HepG2 (cell line): ENCODE measurements around the gene PARD3.

Source experiments
- CTCF ChIP-seq: sonication (generic); formaldehyde crosslinking; IDR thresholded peaks from 2 replicates; pipeline ENCODE4 v1.5.0; 2020; ENCODE audit warnings: mild to moderate bottlenecking, missing genetic modification reagents, moderate library complexity
- EP300 ChIP-seq, 3 experiments: sonication (generic) in 1 of 3; formaldehyde crosslinking in 1 of 3; IDR thresholded peaks; 2 replicates each; pipeline versions ENCODE4 v1.5.1 to v1.6.1; 2011 to 2020; ENCODE audit warnings: low read depth in 2 of 3, low read length in 2 of 3, borderline replicate concordance in 1 of 3, improper control_type of control experiment in 1 of 3, mild to moderate bottlenecking in 1 of 3, missing genetic modification reagents in 1 of 3, moderate library complexity in 1 of 3
- EZH2 ChIP-seq: conservative IDR thresholded peaks from 2 replicates; pipeline ENCODE4 v1.6.1; 2012; ENCODE audit warnings: mild to moderate bottlenecking, low read depth, low read length, moderate library complexity
- NCOA2 ChIP-seq: sonication (generic); formaldehyde crosslinking; IDR thresholded peaks from 2 replicates; pipeline ENCODE4 v1.8.0; 2022; ENCODE audit warnings: inconsistent platforms
- NFATC3 ChIP-seq: sonication (generic); formaldehyde crosslinking; IDR thresholded peaks from 2 replicates; pipeline ENCODE4 v1.5.1; 2020; ENCODE audit warnings: mild to moderate bottlenecking, missing genetic modification reagents
- POLR2A ChIP-seq, 2 experiments: IDR thresholded peaks; 2 replicates each; pipeline ENCODE4 v1.6.1; 2011; ENCODE audit warnings: low read depth in 2 of 2, low read length in 2 of 2, mild to moderate bottlenecking in 1 of 2, moderate library complexity in 1 of 2; ENCODE audit not compliant: insufficient read depth in 1 of 2
- RXRA ChIP-seq: sonication (generic); formaldehyde crosslinking; IDR thresholded peaks from 2 replicates; pipeline ENCODE4 v1.5.1; 2020; ENCODE audit warnings: missing genetic modification reagents
- TGIF2 ChIP-seq: IDR thresholded peaks from 2 replicates; pipeline ENCODE4 v1.6.1; 2016; ENCODE audit warnings: control low read depth, missing compliant biosample characterization
- ZBTB34 ChIP-seq: sonication (generic); formaldehyde crosslinking; IDR thresholded peaks from 2 replicates; pipeline ENCODE4 v1.8.0; 2022; ENCODE audit warnings: mild to moderate bottlenecking, missing genetic modification reagents
- ZNF12 ChIP-seq: sonication (generic); formaldehyde crosslinking; IDR thresholded peaks from 2 replicates; pipeline ENCODE4 v1.5.0; 2020; ENCODE audit warnings: missing genetic modification reagents
- ZNF510 ChIP-seq: sonication (generic); formaldehyde crosslinking; IDR thresholded peaks from 2 replicates; pipeline ENCODE4 v1.4.0; 2020; ENCODE audit warnings: low read depth, mild to moderate bottlenecking, missing genetic modification reagents
- ZNF839 ChIP-seq: sonication (generic); formaldehyde crosslinking; IDR thresholded peaks from 2 replicates; pipeline ENCODE4 v1.4.0; 2020; ENCODE audit warnings: missing genetic modification reagents, mild to moderate bottlenecking, borderline replicate concordance
- TF ChIP-seq, protein P1 (sequence below), 2 experiments: IDR thresholded peaks; 2 replicates each; pipeline ENCODE4 v1.6.1; 2011 to 2012; ENCODE audit warnings: low read length in 2 of 2, borderline replicate concordance in 1 of 2, low read depth in 1 of 2, mild to moderate bottlenecking in 1 of 2, moderate library complexity in 1 of 2
- TF ChIP-seq, protein P2 (sequence below): sonication (generic); formaldehyde crosslinking; IDR thresholded peaks from 2 replicates; pipeline ENCODE4 v1.4.0; 2020; ENCODE audit warnings: mild to moderate bottlenecking, missing genetic modification reagents, borderline replicate concordance

GRCh38 chr10:34399013-34399412, 416.1 kb downstream of the PARD3 start:
- TF ChIP-seq EZH2 = no peak
- no peak for TF ChIP-seq EP300 (IDR thresholded peaks at IDR 0.05; ENCODE audit: low read depth in 2 of 2, low read length in 2 of 2)
- TF ChIP-seq EP300 (CRISPR knock-in tag; IDR thresholded peaks at IDR 0.05; ENCODE audit: borderline replicate concordance) = no peak
- TF ChIP-seq TGIF2 (CRISPR knock-in tag) = no peak
- no peak for TF ChIP-seq ZNF12 (CRISPR knock-in tag)
- TF ChIP-seq, protein P1, sequence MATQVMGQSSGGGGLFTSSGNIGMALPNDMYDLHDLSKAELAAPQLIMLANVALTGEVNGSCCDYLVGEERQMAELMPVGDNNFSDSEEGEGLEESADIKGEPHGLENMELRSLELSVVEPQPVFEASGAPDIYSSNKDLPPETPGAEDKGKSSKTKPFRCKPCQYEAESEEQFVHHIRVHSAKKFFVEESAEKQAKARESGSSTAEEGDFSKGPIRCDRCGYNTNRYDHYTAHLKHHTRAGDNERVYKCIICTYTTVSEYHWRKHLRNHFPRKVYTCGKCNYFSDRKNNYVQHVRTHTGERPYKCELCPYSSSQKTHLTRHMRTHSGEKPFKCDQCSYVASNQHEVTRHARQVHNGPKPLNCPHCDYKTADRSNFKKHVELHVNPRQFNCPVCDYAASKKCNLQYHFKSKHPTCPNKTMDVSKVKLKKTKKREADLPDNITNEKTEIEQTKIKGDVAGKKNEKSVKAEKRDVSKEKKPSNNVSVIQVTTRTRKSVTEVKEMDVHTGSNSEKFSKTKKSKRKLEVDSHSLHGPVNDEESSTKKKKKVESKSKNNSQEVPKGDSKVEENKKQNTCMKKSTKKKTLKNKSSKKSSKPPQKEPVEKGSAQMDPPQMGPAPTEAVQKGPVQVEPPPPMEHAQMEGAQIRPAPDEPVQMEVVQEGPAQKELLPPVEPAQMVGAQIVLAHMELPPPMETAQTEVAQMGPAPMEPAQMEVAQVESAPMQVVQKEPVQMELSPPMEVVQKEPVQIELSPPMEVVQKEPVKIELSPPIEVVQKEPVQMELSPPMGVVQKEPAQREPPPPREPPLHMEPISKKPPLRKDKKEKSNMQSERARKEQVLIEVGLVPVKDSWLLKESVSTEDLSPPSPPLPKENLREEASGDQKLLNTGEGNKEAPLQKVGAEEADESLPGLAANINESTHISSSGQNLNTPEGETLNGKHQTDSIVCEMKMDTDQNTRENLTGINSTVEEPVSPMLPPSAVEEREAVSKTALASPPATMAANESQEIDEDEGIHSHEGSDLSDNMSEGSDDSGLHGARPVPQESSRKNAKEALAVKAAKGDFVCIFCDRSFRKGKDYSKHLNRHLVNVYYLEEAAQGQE (IDR thresholded peaks at IDR 0.05; ENCODE audit: borderline replicate concordance in 1 of 2, low read depth in 1 of 2, low read length in 2 of 2) = no peak
- no peak for TF ChIP-seq NFATC3
- no peak for TF ChIP-seq RXRA (CRISPR knock-in tag)
- TF ChIP-seq NCOA2 = no peak
- no peak for TF ChIP-seq ZNF510 (CRISPR knock-in tag)
- TF ChIP-seq ZBTB34 (CRISPR knock-in tag) = no peak
- TF ChIP-seq, protein P2, sequence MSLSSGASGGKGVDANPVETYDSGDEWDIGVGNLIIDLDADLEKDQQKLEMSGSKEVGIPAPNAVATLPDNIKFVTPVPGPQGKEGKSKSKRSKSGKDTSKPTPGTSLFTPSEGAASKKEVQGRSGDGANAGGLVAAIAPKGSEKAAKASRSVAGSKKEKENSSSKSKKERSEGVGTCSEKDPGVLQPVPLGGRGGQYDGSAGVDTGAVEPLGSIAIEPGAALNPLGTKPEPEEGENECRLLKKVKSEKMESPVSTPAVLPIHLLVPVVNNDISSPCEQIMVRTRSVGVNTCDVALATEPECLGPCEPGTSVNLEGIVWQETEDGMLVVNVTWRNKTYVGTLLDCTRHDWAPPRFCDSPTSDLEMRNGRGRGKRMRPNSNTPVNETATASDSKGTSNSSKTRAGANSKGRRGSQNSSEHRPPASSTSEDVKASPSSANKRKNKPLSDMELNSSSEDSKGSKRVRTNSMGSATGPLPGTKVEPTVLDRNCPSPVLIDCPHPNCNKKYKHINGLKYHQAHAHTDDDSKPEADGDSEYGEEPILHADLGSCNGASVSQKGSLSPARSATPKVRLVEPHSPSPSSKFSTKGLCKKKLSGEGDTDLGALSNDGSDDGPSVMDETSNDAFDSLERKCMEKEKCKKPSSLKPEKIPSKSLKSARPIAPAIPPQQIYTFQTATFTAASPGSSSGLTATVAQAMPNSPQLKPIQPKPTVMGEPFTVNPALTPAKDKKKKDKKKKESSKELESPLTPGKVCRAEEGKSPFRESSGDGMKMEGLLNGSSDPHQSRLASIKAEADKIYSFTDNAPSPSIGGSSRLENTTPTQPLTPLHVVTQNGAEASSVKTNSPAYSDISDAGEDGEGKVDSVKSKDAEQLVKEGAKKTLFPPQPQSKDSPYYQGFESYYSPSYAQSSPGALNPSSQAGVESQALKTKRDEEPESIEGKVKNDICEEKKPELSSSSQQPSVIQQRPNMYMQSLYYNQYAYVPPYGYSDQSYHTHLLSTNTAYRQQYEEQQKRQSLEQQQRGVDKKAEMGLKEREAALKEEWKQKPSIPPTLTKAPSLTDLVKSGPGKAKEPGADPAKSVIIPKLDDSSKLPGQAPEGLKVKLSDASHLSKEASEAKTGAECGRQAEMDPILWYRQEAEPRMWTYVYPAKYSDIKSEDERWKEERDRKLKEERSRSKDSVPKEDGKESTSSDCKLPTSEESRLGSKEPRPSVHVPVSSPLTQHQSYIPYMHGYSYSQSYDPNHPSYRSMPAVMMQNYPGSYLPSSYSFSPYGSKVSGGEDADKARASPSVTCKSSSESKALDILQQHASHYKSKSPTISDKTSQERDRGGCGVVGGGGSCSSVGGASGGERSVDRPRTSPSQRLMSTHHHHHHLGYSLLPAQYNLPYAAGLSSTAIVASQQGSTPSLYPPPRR (CRISPR knock-in tag) = no peak
- no peak for TF ChIP-seq POLR2A (IDR thresholded peaks at IDR 0.05; ENCODE audit: insufficient read depth in 1 of 2, low read depth in 2 of 2, low read length in 2 of 2)
- TF ChIP-seq CTCF (CRISPR knock-in tag) = no peak
- no peak for TF ChIP-seq ZNF839 (CRISPR knock-in tag)
